Measurements from ENCODE around the gene UBE2G1.

GRCh38 chr17:4248504-4249277 is 117.8 kb downstream of the UBE2G1 start:
- TF ChIP-seq EZH2 (IDR thresholded peaks at IDR 0.05; ENCODE audit: borderline replicate concordance, low read depth, low read length, severe bottlenecking): no peak
- TF ChIP-seq, protein P1, sequence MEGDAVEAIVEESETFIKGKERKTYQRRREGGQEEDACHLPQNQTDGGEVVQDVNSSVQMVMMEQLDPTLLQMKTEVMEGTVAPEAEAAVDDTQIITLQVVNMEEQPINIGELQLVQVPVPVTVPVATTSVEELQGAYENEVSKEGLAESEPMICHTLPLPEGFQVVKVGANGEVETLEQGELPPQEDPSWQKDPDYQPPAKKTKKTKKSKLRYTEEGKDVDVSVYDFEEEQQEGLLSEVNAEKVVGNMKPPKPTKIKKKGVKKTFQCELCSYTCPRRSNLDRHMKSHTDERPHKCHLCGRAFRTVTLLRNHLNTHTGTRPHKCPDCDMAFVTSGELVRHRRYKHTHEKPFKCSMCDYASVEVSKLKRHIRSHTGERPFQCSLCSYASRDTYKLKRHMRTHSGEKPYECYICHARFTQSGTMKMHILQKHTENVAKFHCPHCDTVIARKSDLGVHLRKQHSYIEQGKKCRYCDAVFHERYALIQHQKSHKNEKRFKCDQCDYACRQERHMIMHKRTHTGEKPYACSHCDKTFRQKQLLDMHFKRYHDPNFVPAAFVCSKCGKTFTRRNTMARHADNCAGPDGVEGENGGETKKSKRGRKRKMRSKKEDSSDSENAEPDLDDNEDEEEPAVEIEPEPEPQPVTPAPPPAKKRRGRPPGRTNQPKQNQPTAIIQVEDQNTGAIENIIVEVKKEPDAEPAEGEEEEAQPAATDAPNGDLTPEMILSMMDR (IDR thresholded peaks at IDR 0.05; ENCODE audit: borderline replicate concordance, extremely low read depth, low read length, poor library complexity, severe bottlenecking): no peak

Data from DND-41 (cell line).